ENCODE results near the gene SPACA4. TPM values are rescaled to one million over a fixed set of nuclear protein-coding genes. Genes with fewer than 3 reads are reported as not detected.

The SPACA4 gene
- total RNA-seq, 1 donor from 2014 or later: under 0.01 TPM

- TF ChIP-seq CTCF (IDR thresholded peaks at IDR 0.05; ENCODE audit: insufficient read depth, low read length, severe bottlenecking): no peak
- no peak overlapping the region for H3K4me3 ChIP-seq (ENCODE audit: low read depth, low read length)
- no peak for FAIRE-seq
- H3K36me3 ChIP-seq (ENCODE audit: control insufficient read depth, insufficient read depth, low read length): no peaks in the 10 kb centered on the region
- DNase-seq (ENCODE audit: low read depth): no peak
- H3K27me3 ChIP-seq (ENCODE audit: control insufficient read depth, insufficient read depth, low read length): no peaks in the 10 kb centered on the region
These were observed 41.5 kb upstream of the SPACA4 start for GRCh38 chr19:48565090-48565489.

GRCh38 chr19:48568345-48568886, 38.1 kb upstream of the SPACA4 start:
- Histone ChIP-seq H3K4me3 (ENCODE audit: low read depth, low read length) (no peak overlapping the region), H3K36me3 (ENCODE audit: control insufficient read depth, insufficient read depth, low read length) (no peaks in the 10 kb centered on the region), H3K27me3 (ENCODE audit: control insufficient read depth, insufficient read depth, low read length) (no peaks in the 10 kb centered on the region)
- FAIRE-seq (no peak), DNase-seq (ENCODE audit: low read depth) (peak; percentile 85)
- TF ChIP-seq CTCF (IDR thresholded peaks at IDR 0.05; ENCODE audit: insufficient read depth, low read length, severe bottlenecking): no peak

GRCh38 chr19:48569814-48570213, 36.7 kb upstream of the SPACA4 start:
- DNase-seq (ENCODE audit: low read depth): no peak
- TF ChIP-seq CTCF (IDR thresholded peaks at IDR 0.05; ENCODE audit: insufficient read depth, low read length, severe bottlenecking): no peak
- H3K36me3 ChIP-seq (ENCODE audit: control insufficient read depth, insufficient read depth, low read length): no peaks in the 10 kb centered on the region
- no peak overlapping the region for H3K4me3 ChIP-seq (ENCODE audit: low read depth, low read length)
- no peak for FAIRE-seq
- H3K27me3 ChIP-seq (ENCODE audit: control insufficient read depth, insufficient read depth, low read length): no peaks in the 10 kb centered on the region

- TF ChIP-seq CTCF (IDR thresholded peaks at IDR 0.05; ENCODE audit: insufficient read depth, low read length, severe bottlenecking): no peak
- H3K27me3 ChIP-seq (ENCODE audit: control insufficient read depth, insufficient read depth, low read length): no peaks in the 10 kb centered on the region
- DNase-seq (ENCODE audit: low read depth): no peak
- no peak overlapping the region for H3K4me3 ChIP-seq (ENCODE audit: low read depth, low read length)
- no peak for FAIRE-seq
- no peaks in the 10 kb centered on the region for H3K36me3 ChIP-seq (ENCODE audit: control insufficient read depth, insufficient read depth, low read length)
These were observed 35.0 kb upstream of the SPACA4 start for GRCh38 chr19:48571378-48572162.

GRCh38 chr19:48573163-48573505, 33.4 kb upstream of the SPACA4 start:
- no peaks in the 10 kb centered on the region for H3K27me3 ChIP-seq (ENCODE audit: control insufficient read depth, insufficient read depth, low read length)
- DNase-seq (ENCODE audit: low read depth) (no peak), FAIRE-seq (no peak)
- TF ChIP-seq CTCF (IDR thresholded peaks at IDR 0.05; ENCODE audit: insufficient read depth, low read length, severe bottlenecking): no peak
- no peaks in the 10 kb centered on the region for H3K36me3 ChIP-seq (ENCODE audit: control insufficient read depth, insufficient read depth, low read length)
- H3K4me3 ChIP-seq (ENCODE audit: low read depth, low read length): no peak overlapping the region

Data from bronchial epithelial cell (primary cell).